ENCODE data around the gene HCN4. TPM values are rescaled to one million over a fixed set of nuclear protein-coding genes. Genes with fewer than 3 reads are reported as not detected.

Gene HCN4
- total RNA-seq, 4 donors from 2014 or later = 0.18 to 0.85 TPM; not detected in 2

- Histone ChIP-seq H3K4me3 (no peak overlapping the region), H3K27ac (no peak overlapping the region), H3K27me3 (no peaks in the 10 kb centered on the region), H3K9me3 (no peaks in the 10 kb centered on the region), H3K36me3 (no peaks in the 10 kb centered on the region), H3K4me1 (no peaks in the 10 kb centered on the region)
- TF ChIP-seq CTCF (IDR thresholded peaks at IDR 0.05) (no peak), POLR2A (IDR thresholded peaks at IDR 0.05) (no peak)
- peak in 1 of 3 donors; percentile 34 for DNase-seq
These were observed 36.5 kb downstream of the HCN4 start for GRCh38 chr15:73331991-73332925.

DNA sequence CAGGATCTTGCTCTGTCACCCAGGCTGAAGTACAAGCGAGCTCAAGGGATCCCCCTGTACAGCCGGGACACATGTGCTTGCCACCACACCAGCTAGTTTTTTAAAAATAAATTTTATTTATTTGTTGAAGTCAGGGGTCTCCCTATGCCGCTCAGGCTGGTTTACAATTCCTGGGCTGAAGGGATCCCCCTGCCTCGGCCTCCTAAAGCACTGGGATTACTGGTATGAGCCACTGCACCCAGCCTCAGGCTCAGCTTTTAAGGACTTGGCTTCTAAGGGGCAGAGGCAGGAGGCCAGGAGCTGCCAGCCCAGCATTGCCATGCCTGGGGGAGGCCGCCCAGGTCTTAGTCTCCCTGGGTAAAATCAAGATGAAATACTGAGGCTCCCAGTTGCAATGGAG is 37.3 kb downstream of the HCN4 start:
- no peaks in the 10 kb centered on the region for H3K27me3 ChIP-seq
- DNase-seq = peak in 1 of 3 donors; percentile 14
- H3K36me3 ChIP-seq = no peaks in the 10 kb centered on the region
- no peak overlapping the region for H3K27ac ChIP-seq
- H3K4me1 ChIP-seq = no peaks in the 10 kb centered on the region
- TF ChIP-seq POLR2A (IDR thresholded peaks at IDR 0.05) = no peak
- TF ChIP-seq CTCF (IDR thresholded peaks at IDR 0.05) = no peak
- no peak overlapping the region for H3K4me3 ChIP-seq
- H3K9me3 ChIP-seq = no peaks in the 10 kb centered on the region

- Histone ChIP-seq H3K4me1 (no peaks in the 10 kb centered on the region), H3K36me3 (no peaks in the 10 kb centered on the region), H3K27ac (no peak overlapping the region), H3K4me3 (no peak overlapping the region), H3K27me3 (no peaks in the 10 kb centered on the region), H3K9me3 (no peaks in the 10 kb centered on the region)
- DNase-seq = peak in 1 of 3 donors; percentile 22
- TF ChIP-seq CTCF (IDR thresholded peaks at IDR 0.05) (no peak), POLR2A (IDR thresholded peaks at IDR 0.05) (no peak)
These were observed 38.3 kb downstream of the HCN4 start for GRCh38 chr15:73330206-73331051.

GRCh38 chr15:73329501-73330200 is 39.1 kb downstream of the HCN4 start:
- DNase-seq = peak in 1 of 3 donors; percentile 46
- Histone ChIP-seq H3K27me3 (no peaks in the 10 kb centered on the region), H3K27ac (no peak overlapping the region), H3K4me3 (no peak overlapping the region), H3K36me3 (no peaks in the 10 kb centered on the region), H3K9me3 (no peaks in the 10 kb centered on the region), H3K4me1 (no peaks in the 10 kb centered on the region)
- TF ChIP-seq CTCF (IDR thresholded peaks at IDR 0.05) = no peak
- TF ChIP-seq POLR2A (IDR thresholded peaks at IDR 0.05) = no peak

- Histone ChIP-seq H3K36me3 (no peaks in the 10 kb centered on the region), H3K27me3 (no peaks in the 10 kb centered on the region), H3K27ac (no peak overlapping the region), H3K9me3 (no peaks in the 10 kb centered on the region), H3K4me3 (no peak overlapping the region), H3K4me1 (no peaks in the 10 kb centered on the region)
- peak in 1 of 3 donors; percentile 16 for DNase-seq
- TF ChIP-seq POLR2A (IDR thresholded peaks at IDR 0.05) (no peak), CTCF (IDR thresholded peaks at IDR 0.05) (no peak)
These were observed 39.8 kb downstream of the HCN4 start for GRCh38 chr15:73328981-73329380.

All from Peyer's patch (tissue), 4 donors.